Common myeloid progenitor, CD34-positive (primary cell): ENCODE measurements around the gene SLC6A11.

Experiments used
- CTCF ChIA-PET: fragments of 350-600 bp; sonication (Branson Sonifier 250); formaldehyde crosslinking; loops from one replicate; lab custom pipeline; 2021; ENCODE audit warnings: antibody characterized with exemption; lab: Charles Lee
- POLR2A ChIA-PET: fragments of 350-600 bp; sonication (Branson Sonifier 250); formaldehyde crosslinking; loops from one replicate; lab custom pipeline; 2021; ENCODE audit warnings: antibody characterized with exemption; lab: Charles Lee
- DNase-seq, 3 donors: peaks; one replicate each; pipeline versions ENCODE4 v3.0.0 to v3.0.0-alpha.2; 2013
- H3K27ac ChIP-seq, 2 experiments: 1 replicate in 1 of 2; 2 replicates in 1 of 2; pipeline ENCODE4 v1.7.0; 2013; ENCODE audit warnings: inconsistent platforms in 2 of 2, low read length in 2 of 2, mild to moderate bottlenecking in 2 of 2, low read depth in 1 of 2, moderate library complexity in 1 of 2; ENCODE audit not compliant: severe bottlenecking in 2 of 2, insufficient read depth in 1 of 2, poor library complexity in 1 of 2
- H3K27me3 ChIP-seq, 5 experiments: replicated peaks in 2 of 5; 1 replicate in 3 of 5; 2 replicates in 2 of 5; pipeline versions ENCODE4 v1.6.1 to v1.7.0; 2013; ENCODE audit warnings: low read length in 4 of 5, mild to moderate bottlenecking in 2 of 5, moderate library complexity in 2 of 5, inconsistent platforms in 1 of 5; ENCODE audit not compliant: insufficient read depth in 5 of 5, control insufficient read depth in 4 of 5
- H3K36me3 ChIP-seq, 4 experiments: 1 replicate in 2 of 4; 2 replicates in 2 of 4; pipeline versions ENCODE4 v1.6.1 to v1.7.0; 2013; ENCODE audit warnings: low read length in 3 of 4, control low read depth in 1 of 4, mild to moderate bottlenecking in 1 of 4; ENCODE audit not compliant: control insufficient read depth in 4 of 4, insufficient read depth in 4 of 4
- H3K4me1 ChIP-seq, 4 experiments: 1 replicate in 3 of 4; 2 replicates in 1 of 4; pipeline versions ENCODE4 v1.6.1 to v1.7.1; 2013; ENCODE audit warnings: low read length in 3 of 4, mild to moderate bottlenecking in 3 of 4, control low read depth in 1 of 4, inconsistent platforms in 1 of 4, moderate library complexity in 1 of 4; ENCODE audit not compliant: control insufficient read depth in 4 of 4, insufficient read depth in 4 of 4; ENCODE audit errors: control extremely low read depth in 1 of 4
- H3K4me3 ChIP-seq, 7 experiments: 1 replicate in 4 of 7; 2 replicates in 3 of 7; pipeline versions ENCODE4 v1.5.1 to v1.7.0; 2013; ENCODE audit warnings: mild to moderate bottlenecking in 7 of 7, low read length in 6 of 7, moderate library complexity in 6 of 7, inconsistent platforms in 2 of 7, low read depth in 2 of 7, control low read depth in 1 of 7; ENCODE audit not compliant: insufficient read depth in 4 of 7, control insufficient read depth in 1 of 7; ENCODE audit errors: extremely low read depth in 1 of 7
- H3K9me3 ChIP-seq, 5 experiments: 1 replicate in 4 of 5; 2 replicates in 1 of 5; pipeline versions ENCODE4 v1.6.1 to v1.7.1; 2013; ENCODE audit warnings: low read length in 4 of 5, mild to moderate bottlenecking in 2 of 5, inconsistent platforms in 1 of 5, low read depth in 1 of 5, moderate library complexity in 1 of 5; ENCODE audit not compliant: control insufficient read depth in 4 of 5, insufficient read depth in 2 of 5; ENCODE audit errors: control extremely low read depth in 1 of 5
- WGBS: methylation state at CpG from one replicate; pipeline ENCODE4 v1.1.5; 2013; ENCODE audit not compliant: insufficient coverage; 5-methylcytosine and 5-hydroxymethylcytosine counted together

The SLC6A11 gene

GRCh38 chr3:10960255-10960654 lies 144.2 kb downstream of the SLC6A11 start:
- CTCF ChIA-PET = interaction anchor here (1.2 to 2.2 kb wide), 2 partner anchors 11 to 14 kb away, joined by 3 to 8 read pairs; no protein-coding TSS in a partner anchor
- peaks cover 0 to 42% (median 8%) of the 10 kb centered on the region in 5 experiments for H3K27me3 ChIP-seq
- no peak for DNase-seq
- no peaks in the 10 kb centered on the region for H3K9me3 ChIP-seq
- H3K27ac ChIP-seq = no peak overlapping the region
- WGBS = 91% methylated on average over 6 of the region's 6 CpGs
- peaks cover 0 to 2% (median 0%) of the 10 kb centered on the region in 4 experiments for H3K4me1 ChIP-seq
- POLR2A ChIA-PET = no interaction called here
- no peak overlapping the region for H3K4me3 ChIP-seq
- no peaks in the 10 kb centered on the region for H3K36me3 ChIP-seq

- Histone ChIP-seq H3K27ac (no peak overlapping the region), H3K36me3 (no peaks in the 10 kb centered on the region), H3K9me3 (no peaks in the 10 kb centered on the region), H3K4me3 (no peak overlapping the region), H3K27me3 (peaks cover 0 to 31% (median 8%) of the 10 kb centered on the region in 5 experiments), H3K4me1 (peaks cover 0 to 2% (median 0%) of the 10 kb centered on the region in 4 experiments)
- 77% methylated on average over 2 of the region's 2 CpGs for WGBS
- DNase-seq = no peak
- ChIA-PET CTCF (interaction anchor here (0.8 to 1.0 kb wide), 2 partner anchors 11 to 113 kb away, joined by 3 read pairs; no protein-coding TSS in a partner anchor), POLR2A (no interaction called here)
These were observed 145.9 kb downstream of the SLC6A11 start for GRCh38 chr3:10961921-10962320.

- CTCF ChIA-PET = interaction anchor here (0.8 to 1.5 kb wide), 4 partner anchors 12 to 113 kb away, joined by 3 read pairs; no protein-coding TSS in a partner anchor
- H3K27me3 ChIP-seq = peaks cover 0 to 29% (median 8%) of the 10 kb centered on the region in 5 experiments
- no peaks in the 10 kb centered on the region for H3K9me3 ChIP-seq
- POLR2A ChIA-PET = no interaction called here
- no peak for DNase-seq
- H3K36me3 ChIP-seq = no peaks in the 10 kb centered on the region
- no peak overlapping the region for H3K27ac ChIP-seq
- H3K4me3 ChIP-seq = no peak overlapping the region
- 100% methylated on average over 3 of the region's 5 CpGs for WGBS
- peaks cover 0 to 2% (median 0%) of the 10 kb centered on the region in 4 experiments for H3K4me1 ChIP-seq
These were observed 146.5 kb downstream of the SLC6A11 start for GRCh38 chr3:10962481-10963036.

- H3K27me3 ChIP-seq = peaks cover 0 to 36% (median 7%) of the 10 kb centered on the region in 5 experiments
- no peaks in the 10 kb centered on the region for H3K9me3 ChIP-seq
- H3K4me1 ChIP-seq = no peaks in the 10 kb centered on the region
- ChIA-PET CTCF (interaction anchor here (1.8 kb wide), 1 partner anchor 11 kb away, joined by 4 read pairs; no protein-coding TSS in a partner anchor), POLR2A (no interaction called here)
- WGBS = 69% methylated on average over 6 of the region's 6 CpGs
- H3K36me3 ChIP-seq = no peaks in the 10 kb centered on the region
- H3K4me3 ChIP-seq = no peak overlapping the region
- H3K27ac ChIP-seq = no peak overlapping the region
- DNase-seq = peak in 2 of 3 donors; percentile 45 to 57
These were observed 148.6 kb downstream of the SLC6A11 start for GRCh38 chr3:10964537-10965167.

GRCh38 chr3:10968401-10968800 lies 152.4 kb downstream of the SLC6A11 start:
- no peak for DNase-seq
- Histone ChIP-seq H3K27ac (no peak overlapping the region), H3K4me1 (no peaks in the 10 kb centered on the region), H3K4me3 (no peak overlapping the region), H3K36me3 (no peaks in the 10 kb centered on the region), H3K9me3 (no peaks in the 10 kb centered on the region), H3K27me3 (peaks cover 0 to 60% (median 16%) of the 10 kb centered on the region in 5 experiments)
- POLR2A ChIA-PET = no interaction called here
- 44% methylated on average over 3 of the region's 4 CpGs for WGBS
- CTCF ChIA-PET = no interaction called here

- Histone ChIP-seq H3K36me3 (no peaks in the 10 kb centered on the region), H3K4me1 (no peaks in the 10 kb centered on the region), H3K27me3 (peaks cover 0 to 63% (median 20%) of the 10 kb centered on the region in 5 experiments), H3K9me3 (no peaks in the 10 kb centered on the region), H3K4me3 (no peak overlapping the region), H3K27ac (no peak overlapping the region)
- WGBS = 100% methylated on average over 1 of the region's 5 CpGs
- POLR2A ChIA-PET = no interaction called here
- CTCF ChIA-PET = no interaction called here
- DNase-seq = no peak
These were observed 154.4 kb downstream of the SLC6A11 start for GRCh38 chr3:10970306-10970960.
